ENCODE data around the gene NLRC5. TPM values are rescaled to one million over a fixed set of nuclear protein-coding genes. Genes with fewer than 3 reads are reported as not detected.
"Not testable (repeated sequence)": the region's sequence is repeated elsewhere in the genome, so short reads cannot be mapped to it uniquely, and the experiment has no call there.

NLRC5 gene
- total and polyA plus RNA-seq, 9 of the 15 experiments (the other 6 are each of a cell fraction or from before 2014, with no cell fraction given) = 0.59 to 0.71 TPM; not detected in 7

DNA sequence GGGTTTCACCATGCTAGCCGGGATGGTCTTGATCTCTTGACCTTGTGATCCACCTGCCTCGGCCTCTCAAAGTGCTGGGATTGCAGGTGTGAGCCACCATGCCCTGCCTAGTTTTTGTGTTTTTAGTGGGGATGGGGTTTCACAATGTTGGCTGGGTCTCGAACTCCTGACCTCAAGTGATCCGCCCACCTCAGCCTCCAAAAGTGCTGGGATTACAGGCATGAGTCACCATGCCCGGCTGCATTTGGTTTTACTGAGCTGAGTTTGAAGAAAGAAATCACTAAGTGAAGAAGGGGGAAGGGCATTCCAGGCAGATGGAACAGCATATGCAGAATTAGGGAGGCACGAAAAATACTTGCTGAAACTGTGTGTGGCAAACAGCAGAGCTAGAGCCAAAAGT lies 110.6 kb downstream of the NLRC5 start:
- H3K27me3 ChIP-seq (ENCODE audit: control insufficient read depth in 2 of 2, insufficient read depth in 2 of 2, low read length in 2 of 2); H3K27ac ChIP-seq (ENCODE audit: extremely low read depth, low read depth, low read length); FAIRE-seq; H3K9ac ChIP-seq (ENCODE audit: insufficient read depth in 1 of 2, low read depth in 2 of 2, low read length in 2 of 2); H3K79me2 ChIP-seq (ENCODE audit: control insufficient read depth, insufficient read depth, low read length); H3K36me3 ChIP-seq (ENCODE audit: control insufficient read depth, insufficient read depth, low read length); H3K9me3 ChIP-seq (replicated peaks; ENCODE audit: control insufficient read depth, insufficient read depth, low read depth, low read length); H2AFZ ChIP-seq (ENCODE audit: low read depth, low read length); H3K9me1 ChIP-seq (ENCODE audit: control insufficient read depth, insufficient read depth, low read length); intact Hi-C loops (cut with micrococcal nuclease); H3K4me2 ChIP-seq (ENCODE audit: insufficient read depth, low read length); CTCF ChIA-PET (ENCODE audit: low intra/inter-chr PET ratio); ATAC-seq; BruUV-seq (replicated peaks); H3K4me3 ChIP-seq; in situ Hi-C loops (cut with MboI): not testable (repeated sequence)
- WGBS (ENCODE audit: insufficient coverage, low coverage, missing lambda C conversion rate) = 5% methylated on average over 6 of the region's 6 CpGs
- POLR2A ChIA-PET = interaction anchor here (1.5 kb wide), 1 partner anchor 13 kb away, joined by 5 read pairs; no protein-coding TSS in a partner anchor
- Histone ChIP-seq H3K4me1 (replicated peaks in 1 of 2; ENCODE audit: control insufficient read depth in 2 of 2, insufficient read depth in 2 of 2, low read length in 2 of 2) (peaks cover 4 to 12% of the 10 kb centered on the region in 2 experiments; a peak in 3 of 5 replicates), H4K20me1 (replicated peaks; ENCODE audit: control insufficient read depth, insufficient read depth, low read length) (peaks cover 18% of the 10 kb centered on the region)
- peak in 1 of 4 experiments; percentile 24 for DNase-seq (ENCODE audit: extremely low read depth in 1 of 4, low spot score in 3 of 4)
- peak; percentile 80 for TF ChIP-seq EGR1 (conservative IDR thresholded peaks at IDR 0.05)
- TF ChIP-seq ARID1B (IDR thresholded peaks at IDR 0.05) = peak; percentile 42
- TF ChIP-seq ZNF79 (CRISPR knock-in tag; IDR thresholded peaks at IDR 0.05; ENCODE audit: low read depth) = peak; percentile 66; the same call in 1 of the 2 replicates
- 0 out of 4 replicates have a peak, but pooled peaks of 1 of the 2 experiments have one; percentile 8 for TF ChIP-seq RCOR1 (IDR thresholded peaks at IDR 0.05; ENCODE audit: borderline replicate concordance in 1 of 2, low read depth in 2 of 2, low read length in 2 of 2)
- TF ChIP-seq KDM1A (IDR thresholded peaks at IDR 0.05) = peak; percentile 49 to 53; a peak in 3 of 4 replicates
- TF ChIP-seq, protein P1, sequence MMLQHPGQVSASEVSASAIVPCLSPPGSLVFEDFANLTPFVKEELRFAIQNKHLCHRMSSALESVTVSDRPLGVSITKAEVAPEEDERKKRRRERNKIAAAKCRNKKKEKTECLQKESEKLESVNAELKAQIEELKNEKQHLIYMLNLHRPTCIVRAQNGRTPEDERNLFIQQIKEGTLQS (IDR thresholded peaks at IDR 0.05) = peak; percentile 84
- TF ChIP-seq, protein P1 (CRISPR knock-in tag; conservative IDR thresholded peaks at IDR 0.05) = not testable (repeated sequence)
- peak; percentile 39; the same call in 1 of the 2 replicates for TF ChIP-seq DPF2 (IDR thresholded peaks at IDR 0.05)
- TF ChIP-seq FOSL1 (tag; conservative IDR thresholded peaks at IDR 0.05) = peak; percentile 65
- TF ChIP-seq JUND (IDR thresholded peaks at IDR 0.05; ENCODE audit: borderline replicate concordance, low read depth, low read length) = peak; percentile 72; the same call in 1 of the 2 replicates
- TF ChIP-seq JUND (tag; IDR thresholded peaks at IDR 0.05; ENCODE audit: borderline replicate concordance, low read depth, low read length) = peak; percentile 52; the same call in 1 of the 3 replicates
